Spinal cord (tissue), 10 donors: Measurements from ENCODE around the gene GINS3. TPM values are rescaled to one million over a fixed set of nuclear protein-coding genes. Genes with fewer than 3 reads are reported as not detected.

Experiments used
- DNase-seq, 6 donors: peaks; one replicate each; pipeline versions ENCODE4 v3.0.0 to v3.0.0-alpha.2; 2013 to 2015; ENCODE audit warnings: low spot score in 6 of 6, low read depth in 4 of 6
- H3K27ac ChIP-seq: one replicate; pipeline ENCODE4 v1.5.1; 2013; ENCODE audit warnings: low read depth, low read length, control low read depth
- H3K27me3 ChIP-seq: one replicate; pipeline ENCODE4 v1.6.1; 2013; ENCODE audit warnings: low read length; ENCODE audit not compliant: control insufficient read depth, insufficient read depth
- H3K36me3 ChIP-seq: one replicate; pipeline ENCODE4 v1.6.1; 2013; ENCODE audit warnings: low read length; ENCODE audit not compliant: control insufficient read depth, insufficient read depth
- H3K4me1 ChIP-seq: one replicate; pipeline ENCODE4 v1.6.1; 2013; ENCODE audit warnings: low read length; ENCODE audit not compliant: control insufficient read depth, insufficient read depth
- H3K4me3 ChIP-seq: one replicate; pipeline ENCODE4 v1.5.1; 2013; ENCODE audit warnings: low read depth, low read length, control low read depth
- H3K9me3 ChIP-seq: one replicate; pipeline ENCODE4 v1.6.1; 2013; ENCODE audit warnings: low read length; ENCODE audit not compliant: control insufficient read depth, insufficient read depth
- WGBS: methylation state at CpG from one replicate; pipeline ENCODE4 v1.1.5; 2013; ENCODE audit warnings: missing lambda C conversion rate; ENCODE audit not compliant: insufficient coverage; 5-methylcytosine and 5-hydroxymethylcytosine counted together
- polyA plus RNA-seq, 2 donors: library from polyadenylated mRNA; unstranded; fragments of 120-200 nt; gene quantifications; one replicate each; pipeline ENCODE4 v1.2.1, GENCODE V29; 2013; ENCODE audit not compliant: insufficient read length in 2 of 2
- small RNA-seq: library from RNA; depleted of rRNA; stranded (forward); fragments of <200 nt; gene quantifications from one replicate; pipeline ENCODE3, GENCODE V24; 2014; ENCODE audit warnings: low replicate concordance
- total RNA-seq, 2 donors: library from RNA; depleted of rRNA in 1 of 2; stranded (reverse); fragments of 120-200 nt in 1 of 2; fragments of >200 nt in 1 of 2; gene quantifications; one replicate each; pipeline versions ENCODE4 v1.2.3 to v1.2.4, GENCODE V29; 2013 to 2014
- donor health status: healthy.

Gene GINS3
- total and polyA plus RNA-seq, 4 donors = 7.1 to 13.9 (median 11.4) TPM

DNA sequence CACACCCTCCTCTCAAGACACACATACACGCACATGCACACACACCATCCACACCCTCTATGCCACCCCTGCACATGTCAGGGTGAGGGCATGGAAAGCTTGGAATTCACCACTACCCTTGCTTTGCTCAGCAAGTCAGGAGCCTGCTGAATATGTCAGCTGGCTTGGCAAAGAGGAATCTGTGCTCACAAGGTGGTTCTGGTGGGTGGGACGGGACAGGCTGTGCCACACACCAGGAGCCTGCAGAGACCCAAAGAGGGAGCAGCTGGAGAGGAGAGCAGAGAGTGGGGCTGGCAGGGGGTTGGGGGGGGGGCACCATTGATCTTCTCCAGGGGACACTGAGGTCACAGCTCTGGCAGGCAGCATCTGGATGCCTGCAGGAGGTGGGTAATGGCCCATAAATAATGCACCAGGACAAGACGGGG is 59.0 kb downstream of the GINS3 start:
- 33% methylated on average over 3 of the region's 3 CpGs for WGBS
- Histone ChIP-seq H3K27ac (no peak overlapping the region), H3K36me3 (no peaks in the 10 kb centered on the region), H3K4me1 (peaks cover 9% of the 10 kb centered on the region), H3K27me3 (no peaks in the 10 kb centered on the region), H3K9me3 (no peaks in the 10 kb centered on the region), H3K4me3 (no peak overlapping the region)
- DNase-seq = peak in 1 of 6 donors; percentile 25

DNA sequence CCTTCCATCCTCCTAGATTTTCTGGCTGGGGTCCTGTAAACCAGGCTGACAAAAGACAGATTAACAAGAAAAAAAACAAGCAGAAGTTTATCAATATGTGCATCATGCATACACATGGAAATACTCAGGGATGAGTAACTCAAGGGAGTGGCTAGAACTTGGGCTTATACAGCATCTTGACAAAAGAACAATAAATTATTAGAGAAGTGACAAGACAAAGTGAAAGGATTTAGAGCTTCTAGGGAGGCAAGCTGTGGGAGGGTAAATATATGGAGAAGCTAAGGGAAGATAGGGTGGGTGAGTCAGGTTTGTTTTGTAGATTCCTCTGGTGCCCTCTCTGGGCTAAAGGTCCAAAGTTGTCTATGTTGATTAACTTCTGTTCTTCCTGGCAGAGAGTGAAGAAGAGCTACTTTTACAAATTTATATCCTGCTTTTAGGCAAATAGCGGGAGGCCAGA is 59.7 kb downstream of the GINS3 start:
- no peaks in the 10 kb centered on the region for H3K36me3 ChIP-seq
- H3K4me1 ChIP-seq = peaks cover 9% of the 10 kb centered on the region
- DNase-seq = no peak
- H3K4me3 ChIP-seq = no peak overlapping the region
- no peaks in the 10 kb centered on the region for H3K27me3 ChIP-seq
- H3K9me3 ChIP-seq = no peaks in the 10 kb centered on the region
- H3K27ac ChIP-seq = no peak overlapping the region
- no CpG with 5 or more reads among the region's 1 CpG for WGBS

DNA sequence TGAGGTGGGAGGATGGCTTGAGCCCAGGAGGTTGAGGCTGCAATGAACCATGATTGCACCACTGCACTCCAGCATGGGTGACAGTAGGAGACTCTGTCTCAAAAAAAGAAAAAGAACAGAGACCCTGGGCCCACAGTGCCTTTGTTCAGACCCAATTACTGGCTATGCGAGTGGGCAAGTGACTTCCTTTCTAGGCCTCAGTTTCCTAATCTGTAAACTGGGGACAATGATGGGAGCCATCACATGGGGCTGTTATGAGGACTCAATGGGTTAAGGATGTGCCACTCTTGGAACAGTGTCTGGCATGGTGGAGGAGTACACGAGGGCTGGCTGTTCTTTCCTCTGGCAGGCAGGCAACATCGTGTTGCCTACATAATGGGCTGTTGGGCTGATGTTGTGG is 60.4 kb downstream of the GINS3 start:
- Histone ChIP-seq H3K27me3 (no peaks in the 10 kb centered on the region), H3K4me3 (no peak overlapping the region), H3K4me1 (peaks cover 9% of the 10 kb centered on the region), H3K36me3 (no peaks in the 10 kb centered on the region), H3K9me3 (no peaks in the 10 kb centered on the region), H3K27ac (no peak overlapping the region)
- DNase-seq = no peak
- WGBS = 81% methylated on average over 3 of the region's 3 CpGs

DNA sequence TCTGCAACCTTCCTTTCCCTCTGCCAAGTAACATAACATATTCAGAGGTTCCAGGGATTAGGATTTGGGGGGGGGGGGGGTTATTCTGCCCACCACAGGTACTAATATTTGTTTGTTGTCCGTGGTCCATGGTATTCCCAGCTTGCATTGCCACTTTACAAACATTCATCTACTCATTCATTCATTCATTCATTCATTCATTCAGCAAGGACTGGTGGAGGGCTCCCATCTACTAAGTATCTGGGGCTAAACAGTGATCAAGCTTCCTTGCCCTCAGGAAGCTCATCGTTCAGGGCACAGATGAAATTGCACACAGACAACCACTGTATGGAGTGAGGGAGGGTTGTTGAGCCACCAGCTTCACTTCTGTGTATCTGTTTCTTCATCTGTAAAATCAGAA is 61.9 kb downstream of the GINS3 start:
- 100% methylated on average over 1 of the region's 2 CpGs for WGBS
- H3K36me3 ChIP-seq = no peaks in the 10 kb centered on the region
- H3K4me3 ChIP-seq = no peak overlapping the region
- H3K9me3 ChIP-seq = no peaks in the 10 kb centered on the region
- H3K4me1 ChIP-seq = peaks cover 9% of the 10 kb centered on the region
- DNase-seq = no peak
- no peak overlapping the region for H3K27ac ChIP-seq
- no peaks in the 10 kb centered on the region for H3K27me3 ChIP-seq

DNA sequence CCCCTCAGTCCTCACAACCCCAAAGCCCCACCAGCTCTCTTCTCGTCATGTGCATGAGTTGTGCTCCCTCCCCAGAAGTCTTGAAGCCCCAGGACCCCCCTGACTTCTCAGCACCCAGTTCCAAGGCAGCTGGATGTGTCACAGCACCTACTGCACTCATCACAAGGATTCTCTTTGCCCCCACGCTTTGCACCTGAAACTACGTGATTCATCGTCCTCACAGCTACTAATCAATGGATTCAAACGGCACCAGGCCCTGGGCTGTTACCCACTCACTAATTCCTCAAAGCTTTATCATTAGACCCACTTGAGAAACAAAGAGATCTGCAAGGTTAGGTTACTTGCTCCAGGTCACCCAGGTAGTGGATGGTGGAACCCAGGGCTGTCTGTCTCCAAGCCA is 62.6 kb downstream of the GINS3 start:
- Histone ChIP-seq H3K9me3 (no peaks in the 10 kb centered on the region), H3K36me3 (no peaks in the 10 kb centered on the region), H3K4me1 (peaks cover 9% of the 10 kb centered on the region), H3K27me3 (no peaks in the 10 kb centered on the region), H3K4me3 (no peak overlapping the region), H3K27ac (no peak overlapping the region)
- no peak for DNase-seq
- WGBS = 95% methylated on average over 5 of the region's 5 CpGs

Small RNA genes lying within 50 kb of the gene (small RNA-seq; reads per million reads assigned to genes)
- gene RNU6-1110P (not detected), gene RNU6-269P (not detected)

Other genes with a start within 250 kb of the GINS3 start
- gene CSNK2A2, start 194.4 kb upstream of the GINS3 start, total RNA-seq = 10 to 100 TPM; 25.0 to 30.2 TPM
- 10 to 100 TPM; 46.8 to 56.3 TPM for gene CSNK2A2, start 194.4 kb upstream of the GINS3 start, polyA plus RNA-seq
- gene PRSS54, start 97.4 kb upstream of the GINS3 start, total RNA-seq = not detected
- gene PRSS54, start 97.4 kb upstream of the GINS3 start, polyA plus RNA-seq = under 1 TPM in 1 of 2 donors, not detected in 1; 0.47 TPM
- 100 to 1,000 TPM; 128 to 409 TPM for gene NDRG4, start 107.7 kb downstream of the GINS3 start, total RNA-seq
- gene NDRG4, start 107.7 kb downstream of the GINS3 start, polyA plus RNA-seq = 100 to 1,000 TPM; 532 to 593 TPM
- 10 to 100 TPM; 18.2 to 21.5 TPM for gene SETD6, start 123.0 kb downstream of the GINS3 start, total RNA-seq
- 10 to 100 TPM; 29.2 to 49.4 TPM for gene SETD6, start 123.0 kb downstream of the GINS3 start, polyA plus RNA-seq
- 100 to 1,000 TPM; 118 to 139 TPM for gene CNOT1, start 237.4 kb downstream of the GINS3 start, total RNA-seq
- 100 to 1,000 TPM; 105 to 117 TPM for gene CNOT1, start 237.4 kb downstream of the GINS3 start, polyA plus RNA-seq